Loucy (cell line): ENCODE measurements around the gene ADAMTS6.
"Not testable (repeated sequence)": the region's sequence is repeated elsewhere in the genome, so short reads cannot be mapped to it uniquely, and the experiment has no call there.

ENCODE experiments used
- CTCF ChIP-seq: fragments of 200-600 bp; sonication (generic); conservative IDR thresholded peaks from 2 replicates; pipeline ENCODE4 v1.5.1; 2014; ENCODE audit warnings: mild to moderate bottlenecking, antibody characterized with exemption, low read length
- EZH2phosphoT487 ChIP-seq: fragments of 200-600 bp; IDR thresholded peaks from 2 replicates; pipeline ENCODE4 v1.6.1; 2018; ENCODE audit warnings: antibody characterized with exemption, mild to moderate bottlenecking, moderate library complexity, borderline replicate concordance

GRCh38 chr5:65320704-65321103, 161.0 kb downstream of the ADAMTS6 start:
- TF ChIP-seq CTCF, EZH2phosphoT487: not testable (repeated sequence)
